NCI-H187 (cell line): ENCODE results near the gene BET1.
A peak's percentile ranks its signal among the peaks of the same experiment; 100 is the strongest.
"Not testable (repeated sequence)": the region's sequence is repeated elsewhere in the genome, so short reads cannot be mapped to it uniquely, and the experiment has no call there.

ENCODE experiments used
- DNase-seq, 2 experiments: peaks; one replicate each; lab custom pipeline; 2025; lab: John Stamatoyannopoulos, UW

BET1 gene

GRCh38 chr7:94004024-94004951, at the start of gene BET1:
BET1 (minus strand) TSS chr7:94004355; CDS start chr7:94004216, 139 bp downstream.
- peak; percentile 78 to 85 for DNase-seq

- no peak for DNase-seq
Measured at GRCh38 chr7:94053532-94053931, 49.4 kb upstream of the BET1 start.

GRCh38 chr7:94052398-94053180, 48.4 kb upstream of the BET1 start:
- DNase-seq = no peak

- DNase-seq = no peak
Measured at GRCh38 chr7:94050046-94050445, 45.9 kb upstream of the BET1 start.

- no peak for DNase-seq
Measured at GRCh38 chr7:94049615-94050014, 45.5 kb upstream of the BET1 start.

- no peak for DNase-seq
Measured at GRCh38 chr7:94048755-94049154, 44.6 kb upstream of the BET1 start.

- no peak for DNase-seq
Measured at GRCh38 chr7:94047956-94048355, 43.8 kb upstream of the BET1 start.

- DNase-seq = no peak
Measured at GRCh38 chr7:94045581-94045980, 41.4 kb upstream of the BET1 start.

GRCh38 chr7:94044806-94045205, 40.7 kb upstream of the BET1 start:
- no peak for DNase-seq

GRCh38 chr7:94043299-94043698, 39.1 kb upstream of the BET1 start:
- no peak for DNase-seq

GRCh38 chr7:94042381-94042780, 38.2 kb upstream of the BET1 start:
- no peak for DNase-seq

- DNase-seq = no peak
Measured at GRCh38 chr7:94041529-94041928, 37.4 kb upstream of the BET1 start.

- DNase-seq = no peak
Measured at GRCh38 chr7:94040254-94040653, 36.1 kb upstream of the BET1 start.

- no peak for DNase-seq
Measured at GRCh38 chr7:94039368-94040035, 35.3 kb upstream of the BET1 start.

GRCh38 chr7:94031865-94032264, 27.7 kb upstream of the BET1 start:
- DNase-seq = no peak

GRCh38 chr7:94030634-94031033, 26.5 kb upstream of the BET1 start:
- DNase-seq = no peak

GRCh38 chr7:94029976-94030375, 25.8 kb upstream of the BET1 start:
- DNase-seq = no peak

GRCh38 chr7:94028768-94029167, 24.6 kb upstream of the BET1 start:
- DNase-seq = no peak

- not testable (repeated sequence) for DNase-seq
Measured at GRCh38 chr7:94026619-94027018, 22.5 kb upstream of the BET1 start.

- no peak for DNase-seq
Measured at GRCh38 chr7:94022550-94022949, 18.4 kb upstream of the BET1 start.

GRCh38 chr7:94016786-94017185, 12.6 kb upstream of the BET1 start:
- DNase-seq = no peak

GRCh38 chr7:94015538-94015937, 11.4 kb upstream of the BET1 start:
- DNase-seq = no peak
